Measurements from ENCODE around the gene ZNF598. TPM values are rescaled to one million over a fixed set of nuclear protein-coding genes. Genes with fewer than 3 reads are reported as not detected.

ZNF598 gene
- total RNA-seq, 1 donor from 2014 or later = 71.1 TPM

DNA sequence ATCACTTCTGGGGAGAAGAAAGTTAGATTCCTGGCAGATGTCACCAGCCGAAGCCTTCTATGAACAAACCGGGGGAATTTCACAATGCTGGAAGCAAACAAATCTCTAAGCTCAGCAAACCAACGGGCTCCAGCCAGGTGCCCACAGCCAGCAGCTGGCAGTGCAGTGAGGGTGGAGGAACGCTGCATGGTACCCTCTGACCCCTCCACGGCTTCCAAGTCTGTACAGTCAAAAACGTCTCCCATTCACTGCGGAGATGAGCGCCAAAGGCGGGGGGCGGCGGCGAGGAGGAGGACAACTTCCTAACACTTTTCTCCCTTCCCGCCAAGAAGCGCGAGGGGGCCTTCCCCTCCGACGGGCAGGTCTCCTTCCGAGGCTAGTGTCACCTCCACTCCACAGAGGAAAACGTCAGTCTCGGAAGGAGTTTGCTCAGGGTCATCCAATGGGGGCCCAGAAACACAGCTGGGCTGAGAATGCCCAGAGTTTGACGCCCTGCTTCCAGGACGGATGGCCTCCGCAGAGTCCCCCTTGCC, 924 bp downstream of the ZNF598 start:
- intact Hi-C loops (cut with micrococcal nuclease) = loop anchor here (1.0 to 5.0 kb wide), 7 partner anchors 15 to 214 kb away; partner anchors contain the start of genes E4F1, GFER, NTHL1 and RPS2

DNA sequence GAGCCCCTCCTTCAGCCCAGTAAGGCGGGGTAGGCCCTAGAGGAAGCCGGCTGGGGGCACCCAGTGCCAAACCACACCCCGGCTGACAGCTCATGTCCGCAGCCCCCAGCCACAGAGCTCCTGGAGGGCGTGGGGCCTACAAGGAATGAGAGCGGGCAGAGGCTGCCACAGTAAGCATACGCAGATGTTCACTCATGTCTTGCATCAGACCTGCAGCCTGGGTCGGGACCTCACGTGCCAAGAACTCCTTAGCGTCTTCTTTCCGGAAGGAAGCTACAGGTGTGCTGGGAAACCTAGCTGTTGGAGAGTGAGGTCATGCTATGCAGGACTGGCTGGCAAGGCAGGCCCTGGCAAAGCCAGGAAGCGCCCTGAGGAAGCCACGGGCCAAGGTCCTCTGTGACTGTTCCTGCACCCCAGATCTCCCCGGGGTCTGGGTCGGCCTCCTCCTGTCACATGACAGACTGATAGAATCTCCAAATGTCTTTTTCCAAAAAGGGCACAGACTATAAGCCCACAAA, 1.6 kb downstream of the ZNF598 start:
- intact Hi-C loops (cut with micrococcal nuclease) = loop anchor here (2.0 to 5.0 kb wide), 4 partner anchors 23 to 215 kb away; partner anchors contain the start of genes E4F1, GFER and RPS2

DNA sequence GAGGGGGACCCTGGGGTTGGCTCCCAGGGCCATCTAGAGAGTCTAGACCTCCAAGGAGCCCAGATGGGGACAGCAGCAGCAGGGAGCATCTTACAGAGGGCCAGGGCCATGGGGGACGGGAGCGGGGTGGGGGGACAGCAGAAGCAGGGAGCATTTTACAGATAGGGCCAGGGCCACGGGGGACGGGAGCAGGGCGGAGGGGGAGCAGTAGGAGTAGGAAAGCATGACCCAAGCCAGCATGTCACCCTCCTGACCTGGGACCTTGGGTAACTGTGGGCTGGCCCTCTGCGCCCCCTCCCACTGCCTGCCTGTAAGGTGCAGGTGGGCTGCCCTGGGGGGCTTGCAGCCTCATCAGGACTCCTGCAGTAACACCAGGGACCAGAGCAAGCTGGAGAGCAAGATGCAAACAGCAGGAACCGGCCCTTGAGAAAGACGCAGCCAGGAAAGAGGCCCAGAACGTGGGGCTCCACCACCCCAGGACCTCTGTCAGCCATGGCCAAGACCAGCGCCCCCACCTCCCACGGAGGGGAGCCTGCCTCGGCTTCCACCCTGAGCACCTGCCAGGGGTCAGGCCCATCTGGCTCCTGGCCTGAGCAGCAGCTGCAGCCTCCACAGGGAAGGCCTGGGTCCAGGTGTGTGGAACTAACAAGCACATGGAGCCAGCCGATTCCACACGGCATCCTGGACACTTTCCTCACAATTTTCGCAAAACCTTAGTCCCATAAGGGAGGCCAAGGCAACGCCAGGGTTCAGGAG, 2.4 kb downstream of the ZNF598 start:
- intact Hi-C loops (cut with micrococcal nuclease) = loop anchor here (5.0 kb wide), 1 partner anchor 145 kb away; no protein-coding TSS in a partner anchor

DNA sequence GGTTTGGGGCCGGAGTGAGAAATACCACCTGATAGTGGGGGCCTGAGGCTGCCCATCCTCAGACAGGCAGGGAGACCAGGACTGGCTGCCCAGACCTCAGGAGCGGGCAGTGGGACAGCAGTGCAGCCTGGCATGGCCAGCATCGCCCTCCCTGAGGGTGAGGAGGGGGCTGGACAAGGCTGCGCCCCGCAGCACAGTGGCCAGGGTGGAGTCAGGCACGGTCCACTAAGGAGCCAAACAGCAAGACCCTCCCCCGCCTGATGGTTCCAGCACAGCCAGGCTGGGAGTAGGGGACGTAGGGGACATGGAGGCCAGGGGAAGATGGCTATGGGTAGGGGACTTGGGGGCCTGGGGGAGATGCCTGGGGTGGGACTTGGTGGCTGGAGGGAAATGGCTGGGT, 3.3 kb downstream of the ZNF598 start:
- intact Hi-C loops (cut with micrococcal nuclease) = loop anchor here (5.0 kb wide), 1 partner anchor 144 kb away; no protein-coding TSS in a partner anchor

DNA sequence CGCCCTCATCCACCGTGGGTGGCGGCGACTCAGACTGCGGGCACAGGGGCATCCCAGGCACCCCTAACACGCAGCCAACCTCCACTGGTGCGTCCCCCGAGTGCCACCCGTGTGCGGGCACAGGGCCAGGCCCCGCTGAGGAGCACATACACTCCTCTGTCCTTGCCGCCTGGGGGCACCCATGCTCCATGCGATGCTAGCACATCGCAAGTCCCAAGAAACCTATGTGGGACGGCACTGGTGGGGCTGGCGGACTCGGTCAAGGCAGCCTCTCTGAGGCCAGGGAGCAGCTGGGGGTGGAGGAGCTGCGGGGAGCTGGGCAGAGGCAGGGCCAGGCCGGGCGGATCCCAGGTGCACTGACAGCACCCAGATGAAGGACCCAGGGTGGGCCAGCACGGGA, 4.0 kb downstream of the ZNF598 start:
- intact Hi-C loops (cut with micrococcal nuclease) = loop anchor here (5.0 kb wide), 1 partner anchor 143 kb away; no protein-coding TSS in a partner anchor

DNA sequence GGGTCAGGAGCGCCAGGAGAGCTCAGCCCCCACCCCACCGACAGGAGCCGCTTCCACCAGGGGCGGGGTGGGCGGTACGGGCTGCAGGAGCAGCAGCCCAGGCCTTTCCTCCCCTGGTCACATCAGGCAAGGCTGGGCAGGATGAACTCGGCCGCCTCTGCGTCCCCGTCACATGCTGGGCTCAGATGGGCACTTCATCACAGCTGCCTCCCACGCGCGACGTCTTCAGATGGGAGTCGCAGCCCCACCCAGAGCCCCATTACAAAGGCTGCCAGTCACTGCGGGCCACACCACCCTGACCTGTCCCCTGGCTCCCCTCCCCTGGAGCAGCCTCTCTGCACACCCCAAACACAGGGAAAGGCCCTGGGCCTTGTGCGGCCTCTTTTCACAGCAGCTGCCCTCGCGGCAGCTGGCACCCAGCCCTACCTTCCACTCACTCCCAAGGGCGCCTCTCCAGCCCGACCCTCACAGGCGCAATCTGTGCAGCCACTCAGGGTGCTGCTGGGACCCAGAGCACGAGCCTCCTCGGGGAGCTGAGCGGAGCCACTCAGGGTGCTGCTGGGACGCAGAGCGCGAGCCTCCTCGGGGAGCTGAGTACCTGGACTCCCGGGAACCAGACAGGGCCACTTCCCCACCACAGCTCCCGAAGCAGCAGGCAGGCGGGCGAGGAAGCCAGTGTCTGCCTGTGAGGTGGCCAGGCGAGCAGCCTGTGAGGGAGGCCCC, 4.7 kb downstream of the ZNF598 start:
- intact Hi-C loops (cut with micrococcal nuclease) = loop anchor here (5.0 kb wide), 1 partner anchor 143 kb away; no protein-coding TSS in a partner anchor

DNA sequence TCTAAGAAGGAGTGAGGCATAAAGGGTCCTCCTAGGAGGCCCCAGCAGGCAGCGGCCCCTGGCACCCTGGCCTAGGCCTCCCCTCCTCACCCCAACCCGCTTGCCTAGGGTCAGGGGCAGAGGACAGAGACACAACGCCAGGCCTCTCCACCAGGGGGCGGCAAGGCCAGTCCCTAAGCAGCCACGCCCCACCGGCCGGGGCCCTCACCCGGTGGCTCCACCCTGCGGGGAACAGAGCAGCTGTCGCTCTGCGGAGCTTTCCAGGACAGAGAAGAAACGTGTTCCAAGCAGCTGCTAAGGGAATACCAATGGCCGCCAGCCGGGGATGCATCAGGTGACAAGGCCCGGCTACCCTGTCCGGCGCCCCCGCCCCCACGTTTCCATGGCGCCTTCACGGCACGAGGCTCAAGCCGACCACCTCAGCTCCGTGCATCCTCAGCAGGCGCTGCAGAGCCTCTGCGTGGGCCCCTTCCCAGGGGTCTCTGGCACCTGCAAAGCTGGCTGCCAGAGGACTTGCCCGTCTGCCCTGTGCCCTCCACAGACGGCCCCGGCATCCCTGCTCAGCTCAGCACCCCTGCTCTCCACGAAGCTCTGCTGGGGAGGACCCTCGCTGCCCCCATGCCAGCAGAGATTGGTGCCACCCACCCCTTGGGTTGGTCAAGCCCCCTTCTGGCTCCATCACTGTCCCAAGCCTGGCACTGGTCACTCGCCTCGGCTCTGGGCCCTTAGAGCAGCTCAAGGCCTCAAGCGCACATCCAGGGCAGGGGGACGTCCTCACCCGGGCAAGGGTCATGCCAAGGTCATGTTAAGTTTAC, 5.6 kb downstream of the ZNF598 start:
- intact Hi-C loops (cut with micrococcal nuclease) = no loop called here

DNA sequence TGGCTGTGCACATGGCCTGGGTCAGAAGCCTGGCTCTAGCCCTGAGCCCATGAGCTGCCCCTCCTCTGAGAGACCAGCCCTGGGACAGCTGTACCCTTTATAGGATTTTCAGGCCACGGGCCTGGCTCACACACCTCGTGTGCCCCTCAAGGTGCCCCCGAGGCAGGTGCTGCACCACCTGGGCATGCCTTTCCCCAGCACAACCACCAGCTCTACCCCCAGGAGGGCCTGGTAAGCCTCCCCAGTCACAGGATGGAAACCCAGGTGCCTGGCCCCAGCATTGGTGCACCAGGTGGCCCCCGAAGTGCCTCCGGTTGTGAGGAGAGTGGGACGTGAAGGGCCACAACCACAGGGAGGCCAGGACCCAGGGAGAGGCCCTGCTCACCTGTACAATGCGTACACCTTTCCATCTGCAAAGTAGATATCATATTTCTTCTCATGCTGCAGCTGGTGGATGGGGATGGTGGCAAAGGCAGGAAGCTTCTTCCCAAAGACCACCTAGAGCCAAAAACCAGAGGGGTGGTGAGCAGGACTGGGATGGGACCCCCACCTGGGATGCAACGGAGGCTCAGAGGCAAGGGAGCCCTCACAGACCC, 6.3 kb downstream of the ZNF598 start:
- intact Hi-C loops (cut with micrococcal nuclease) = no loop called here

DNA sequence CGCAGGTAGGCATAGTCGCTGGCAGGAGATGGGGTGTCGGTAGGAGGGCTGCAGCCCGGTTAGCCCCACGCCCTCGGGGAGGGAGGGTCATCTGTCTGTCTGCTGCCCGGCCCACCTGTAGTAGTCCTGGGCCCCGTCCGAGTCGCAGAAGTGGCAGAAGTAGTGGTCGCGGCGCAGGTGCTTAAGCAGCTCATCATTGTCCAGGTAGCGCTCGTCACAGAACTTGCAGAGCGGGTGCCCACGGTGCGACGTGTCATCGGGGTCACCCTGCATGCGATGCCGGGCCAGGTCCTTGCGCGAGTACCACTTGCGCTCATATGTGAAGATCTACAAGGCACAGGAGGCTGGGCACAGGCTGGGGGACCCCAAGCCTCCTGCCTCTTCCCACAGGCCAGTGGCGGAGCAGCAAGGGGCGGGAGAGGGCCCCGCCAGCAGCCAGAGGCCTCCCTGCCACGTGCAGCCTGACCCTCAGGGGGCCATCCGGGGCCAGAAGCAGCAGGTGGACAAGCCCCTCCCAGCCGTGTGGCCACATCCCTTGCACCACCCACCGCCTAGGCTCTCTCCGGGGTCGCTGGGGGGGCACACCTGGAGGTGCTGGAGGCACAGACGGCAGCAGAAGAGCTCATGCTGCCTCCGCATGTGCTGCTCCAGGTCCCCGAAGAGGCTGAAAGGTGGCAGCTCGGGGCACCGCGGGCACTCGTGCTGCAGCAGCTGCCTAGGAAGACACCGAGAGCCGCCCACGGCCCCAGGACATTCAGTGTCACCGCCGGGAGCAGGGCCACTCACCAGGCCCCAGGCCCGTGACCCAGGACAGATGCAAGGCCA, 7.0 kb downstream of the ZNF598 start:
- intact Hi-C loops (cut with micrococcal nuclease) = no loop called here

DNA sequence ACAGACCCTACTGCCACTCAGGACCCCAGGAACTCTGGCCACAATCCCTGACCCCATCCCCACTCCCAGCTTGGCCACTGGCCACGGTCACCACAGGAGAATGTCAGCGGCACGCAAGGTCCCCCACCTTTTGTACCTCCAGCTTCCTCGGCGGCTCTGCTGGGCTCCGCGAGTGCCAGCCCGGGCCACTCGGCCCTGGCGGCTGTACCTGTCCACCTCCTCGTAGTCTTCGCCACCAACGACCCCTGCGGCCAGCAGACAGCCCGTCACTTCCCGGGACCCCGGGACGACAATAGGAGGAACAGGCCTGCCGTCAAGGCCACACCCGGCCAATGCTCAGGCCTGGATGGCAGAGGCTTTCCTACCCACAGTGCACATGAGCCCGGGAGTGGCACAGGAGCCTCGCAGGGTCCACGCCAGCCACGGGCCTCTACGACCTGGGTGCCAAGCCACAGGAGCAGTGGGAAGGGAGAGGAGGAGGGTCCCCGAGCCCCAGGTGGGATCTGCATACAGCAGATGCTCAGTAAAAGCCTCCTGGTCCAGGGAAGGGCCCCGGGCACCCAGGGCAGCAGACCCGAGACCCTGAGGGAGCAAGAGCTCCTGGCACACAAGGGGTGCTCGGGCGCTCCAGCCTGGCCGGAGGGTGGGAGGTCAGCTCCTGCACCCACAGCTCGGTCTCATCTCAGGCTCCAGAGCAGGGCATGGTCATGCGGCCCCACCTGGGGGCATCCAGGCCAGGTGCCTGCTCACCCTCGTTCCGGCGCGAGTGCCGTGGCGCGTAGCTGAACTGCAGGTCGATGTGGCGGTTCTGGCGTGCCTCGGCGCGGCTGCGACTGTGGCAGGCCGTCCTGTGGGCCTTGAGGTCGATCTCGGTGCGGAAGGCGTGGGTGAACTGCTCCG, 7.9 kb downstream of the ZNF598 start:
- intact Hi-C loops (cut with micrococcal nuclease) = no loop called here

DNA sequence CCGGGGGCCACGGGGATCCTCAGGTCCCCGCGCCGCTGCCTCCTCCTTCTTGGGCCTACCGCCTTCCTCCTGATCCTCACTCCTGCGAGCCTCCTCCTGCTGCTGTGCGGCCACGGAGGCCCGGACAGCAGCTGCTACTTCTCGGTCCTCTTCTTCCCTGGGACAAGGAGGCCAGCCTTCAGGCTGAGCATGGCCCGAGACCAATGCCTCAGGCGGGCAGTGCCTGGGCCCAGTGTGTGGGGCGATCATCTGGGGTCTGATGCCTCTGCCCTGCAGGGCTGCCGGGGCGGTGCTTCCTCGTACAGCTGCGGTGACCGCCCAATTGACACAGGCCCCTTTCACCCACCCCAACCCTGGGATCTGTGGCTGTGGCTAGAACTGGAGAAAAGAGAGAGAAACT, 8.6 kb downstream of the ZNF598 start:
- intact Hi-C loops (cut with micrococcal nuclease) = no loop called here

DNA sequence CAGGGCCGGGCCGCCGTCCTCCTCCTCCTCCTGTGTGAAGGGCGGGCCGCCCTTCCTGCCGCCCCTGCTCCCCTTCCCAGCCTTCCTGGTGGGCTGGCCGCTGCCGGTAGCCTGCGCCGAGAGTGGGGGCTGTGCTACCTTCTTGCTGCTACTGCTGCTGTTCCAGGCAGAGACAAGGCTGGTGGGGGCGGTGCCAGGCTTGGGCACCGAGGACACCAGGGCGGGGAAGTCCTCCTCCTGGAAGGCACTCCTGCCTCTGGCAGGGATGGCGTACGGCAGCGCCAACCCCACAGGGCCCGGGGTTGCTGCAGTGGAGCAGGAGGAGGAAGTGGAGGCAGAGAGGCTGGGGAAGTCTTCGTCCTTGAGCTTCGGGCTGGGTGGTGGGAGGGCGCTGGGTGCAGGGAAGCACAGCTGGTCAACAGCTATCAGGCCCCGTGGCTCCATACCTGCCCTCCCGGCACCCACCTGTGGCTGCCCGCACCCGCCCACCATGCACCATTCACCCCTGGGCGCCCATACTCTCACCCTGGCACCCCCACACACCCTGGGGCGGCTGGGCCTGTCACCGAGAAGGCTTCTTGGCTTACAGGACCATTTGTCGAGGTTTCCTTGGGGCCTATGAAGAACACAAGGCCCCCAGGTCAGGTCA, 9.6 kb downstream of the ZNF598 start:
- intact Hi-C loops (cut with micrococcal nuclease) = loop anchor here (10.0 kb wide), 1 partner anchor 535 kb away; the partner anchor contains the start of genes CEMP1 and PDPK1

DNA sequence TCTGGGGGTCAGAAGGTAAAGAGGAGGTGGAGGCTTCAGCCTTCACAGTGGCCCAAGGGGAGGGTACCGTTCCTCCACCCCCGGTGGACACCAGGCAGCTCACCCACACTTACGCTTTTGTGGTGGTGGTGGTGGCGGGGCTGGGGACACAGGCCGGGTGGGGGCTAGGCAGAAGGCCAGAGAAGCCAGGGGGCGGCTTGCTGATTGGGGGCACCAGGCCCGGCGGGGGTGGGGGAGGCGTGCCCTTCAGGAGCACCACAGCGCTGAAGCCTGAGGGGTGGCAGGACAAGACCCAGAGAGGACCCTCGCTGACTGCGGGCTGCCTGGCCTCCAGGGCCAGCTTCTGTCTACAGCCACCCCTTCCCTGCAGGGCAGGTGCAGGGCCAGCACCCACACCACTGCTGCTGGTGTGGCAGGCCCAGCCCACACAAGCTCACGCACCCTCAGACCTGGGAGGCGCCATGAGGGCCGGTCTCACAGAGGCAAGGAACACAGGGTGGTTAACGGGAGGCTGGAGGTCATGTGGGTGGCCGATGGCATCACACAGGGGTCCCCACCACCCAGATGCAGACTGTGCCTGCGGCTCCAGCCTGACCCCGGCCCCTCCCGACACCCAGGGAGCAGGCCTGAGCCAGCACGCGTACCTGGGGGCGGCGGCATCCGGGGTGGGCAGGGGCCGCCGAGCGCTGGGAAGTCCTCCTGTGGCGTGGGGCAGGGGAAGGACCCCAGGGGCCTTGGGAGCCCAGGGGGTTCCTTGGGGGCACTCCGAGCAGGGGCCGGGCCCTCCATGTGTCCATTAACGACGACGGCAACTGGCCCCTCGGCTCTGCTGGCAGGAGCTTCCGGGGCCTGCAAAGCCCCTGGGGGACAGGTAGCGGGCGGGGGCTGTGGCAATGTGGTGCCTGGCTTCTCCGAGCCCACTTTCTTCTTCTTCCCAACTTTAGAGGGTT, 10.5 kb downstream of the ZNF598 start:
- intact Hi-C loops (cut with micrococcal nuclease) = loop anchor here (10.0 kb wide), 1 partner anchor 536 kb away; the partner anchor contains the start of genes CEMP1 and PDPK1

DNA sequence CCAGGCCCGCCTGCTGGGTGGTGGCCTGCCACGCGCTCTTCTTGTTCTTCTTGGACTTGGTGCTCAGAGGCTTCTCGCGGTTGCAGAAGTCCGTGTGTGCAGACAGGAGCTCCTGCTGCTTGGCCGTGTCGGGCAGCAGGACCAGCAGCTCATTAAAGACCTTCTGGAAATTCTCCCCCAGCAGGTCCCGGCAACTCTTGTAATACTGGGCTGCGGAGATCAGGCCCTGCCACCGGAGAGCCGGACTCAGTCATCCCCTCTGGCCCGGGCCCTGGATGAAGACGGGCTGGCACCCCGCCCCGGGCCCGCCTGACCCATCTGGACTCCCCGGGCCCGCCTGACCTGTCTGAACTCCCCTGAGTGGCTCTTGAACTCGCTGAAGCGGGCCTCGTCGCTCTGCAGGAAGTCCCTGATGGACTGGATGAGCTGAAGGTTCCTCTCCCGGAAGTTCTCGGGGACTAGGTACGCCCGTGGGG, 11.2 kb downstream of the ZNF598 start:
- intact Hi-C loops (cut with micrococcal nuclease) = loop anchor here (10.0 kb wide), 1 partner anchor 536 kb away; the partner anchor contains the start of genes CEMP1 and PDPK1

DNA sequence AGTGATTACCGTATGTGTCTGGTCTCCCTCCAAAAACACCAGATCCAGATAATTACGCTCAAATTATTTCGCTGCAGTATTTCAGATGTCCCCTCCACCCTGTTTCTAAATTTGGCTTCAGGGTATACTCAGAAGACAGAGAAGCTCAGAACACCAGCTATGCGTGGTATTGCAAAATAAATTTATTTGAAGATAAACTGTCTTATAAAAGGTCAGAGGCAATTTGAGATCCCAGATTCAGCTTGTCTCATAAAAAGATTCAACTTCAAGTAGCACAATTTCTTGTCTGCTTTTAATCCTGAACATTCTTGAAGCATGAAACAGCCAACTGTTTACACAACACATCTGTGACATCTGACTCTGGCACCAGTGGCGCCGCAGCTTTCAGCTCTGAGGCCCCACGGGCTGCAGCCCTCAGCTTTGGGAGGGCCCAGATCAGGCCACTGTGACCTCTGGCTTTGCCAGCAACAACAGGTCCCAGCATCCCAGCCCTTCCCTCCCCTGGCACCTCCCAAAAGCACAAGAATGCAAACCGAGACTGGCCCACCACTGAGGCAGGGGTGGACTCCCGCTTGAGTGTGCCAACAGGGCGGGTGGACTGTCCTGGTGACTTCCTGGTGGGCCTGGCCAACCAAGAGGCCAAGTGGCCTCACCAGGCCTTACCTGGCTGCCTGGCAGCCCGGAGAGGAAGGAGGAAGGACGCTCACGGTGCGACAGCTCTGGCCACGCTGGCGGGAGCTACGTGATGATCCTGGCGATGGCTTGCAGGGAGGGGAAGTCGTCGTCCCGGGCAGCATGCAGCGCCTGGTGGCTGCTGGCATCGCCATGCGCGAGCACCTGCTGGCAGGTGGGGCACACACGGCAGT, 11.9 kb downstream of the ZNF598 start:
- intact Hi-C loops (cut with micrococcal nuclease) = loop anchor here (10.0 kb wide), 1 partner anchor 537 kb away; the partner anchor contains the start of genes CEMP1 and PDPK1
